Choroid plexus epithelial cell (primary cell): Measurements from ENCODE around the gene CTTNBP2.
"Not testable (repeated sequence)": the region's sequence is repeated elsewhere in the genome, so short reads cannot be mapped to it uniquely, and the experiment has no call there.

Source experiments
- DNase-seq: peaks from one replicate; pipeline ENCODE4 v3.0.0-alpha.2; 2010; ENCODE audit warnings: low read depth
- H3K4me3 ChIP-seq: 2 replicates; pipeline ENCODE4 v1.5.1; 2011; ENCODE audit warnings: low read depth, mild to moderate bottlenecking, control low read depth, low read length, moderate library complexity
- CTCF ChIP-seq: conservative IDR thresholded peaks from 2 replicates; pipeline ENCODE4 v1.5.1; 2011; ENCODE audit warnings: low read depth, mild to moderate bottlenecking, control low read depth, inconsistent platforms, low read length, moderate library complexity

Gene CTTNBP2

GRCh38 chr7:117717357-117717756 lies 155.9 kb downstream of the CTTNBP2 start:
- no peak for TF ChIP-seq CTCF
- H3K4me3 ChIP-seq, result no peak overlapping the region
- no peak for DNase-seq

DNA sequence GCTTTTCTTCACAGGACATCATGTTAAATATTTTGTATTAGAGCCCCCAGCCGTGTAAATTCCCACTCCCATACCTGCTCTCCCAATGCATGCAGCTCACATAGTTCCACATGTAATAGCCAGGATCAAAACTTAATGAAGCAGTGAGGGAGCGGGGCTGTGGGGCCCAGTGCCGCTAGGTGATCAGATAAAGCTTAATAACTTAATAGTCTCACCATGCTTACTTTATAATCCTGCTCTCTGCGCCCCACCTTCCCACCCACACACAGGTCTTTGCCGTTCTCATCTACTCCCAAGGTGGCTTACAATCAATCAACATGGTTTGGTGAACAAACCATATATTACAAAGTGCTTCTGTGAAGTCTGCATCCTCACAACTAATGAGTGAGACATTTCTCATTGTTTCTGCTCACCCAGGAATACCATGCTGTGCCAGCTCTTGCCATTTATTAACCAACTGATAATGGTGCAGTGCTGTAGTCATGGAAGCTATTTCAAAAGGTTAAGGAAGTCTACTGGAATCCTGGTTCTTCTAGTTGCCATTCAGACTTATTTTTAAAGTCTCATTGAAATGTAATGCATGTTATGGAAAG lies 156.4 kb downstream of the CTTNBP2 start:
- H3K4me3 ChIP-seq, result no peak overlapping the region
- DNase-seq, result no peak
- no peak for TF ChIP-seq CTCF

DNA sequence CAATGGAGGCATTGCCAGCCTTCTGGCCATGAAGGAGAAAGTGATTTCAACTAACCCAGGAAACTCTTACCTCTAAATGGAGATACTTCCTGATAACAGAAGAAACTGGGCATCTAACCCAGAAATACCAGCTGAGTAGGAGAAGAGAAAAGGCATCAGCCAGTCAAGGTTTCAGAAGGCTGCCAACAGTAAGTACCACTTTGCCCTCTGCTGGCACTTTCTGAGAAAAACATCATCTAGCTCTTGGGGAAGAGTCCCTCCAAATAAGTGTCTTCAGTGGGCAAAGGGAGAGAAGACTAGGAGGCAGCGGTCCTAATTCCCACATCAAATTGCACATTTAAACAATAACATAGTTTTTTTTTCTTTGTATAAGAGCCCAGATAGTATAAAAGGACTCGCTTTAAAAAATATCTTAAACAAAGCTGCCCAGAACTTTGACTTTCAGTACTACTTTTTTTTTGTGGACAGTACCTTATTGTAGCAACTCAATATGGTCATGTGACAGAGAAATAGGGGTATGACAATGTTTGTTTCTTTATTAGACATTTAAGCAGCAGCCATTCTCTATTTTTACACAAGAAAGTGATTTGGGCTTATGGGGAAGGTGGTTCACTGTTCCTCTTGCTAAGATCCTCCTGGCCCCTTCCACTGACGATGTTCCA lies 157.3 kb downstream of the CTTNBP2 start:
- H3K4me3 ChIP-seq, result no peak overlapping the region
- TF ChIP-seq CTCF, result peak; percentile 82
- peak; percentile 83 for DNase-seq

- no peak overlapping the region for H3K4me3 ChIP-seq
- no peak for DNase-seq
- TF ChIP-seq CTCF, result no peak
Measured at GRCh38 chr7:117711556-117711955, 161.7 kb downstream of the CTTNBP2 start.

DNA sequence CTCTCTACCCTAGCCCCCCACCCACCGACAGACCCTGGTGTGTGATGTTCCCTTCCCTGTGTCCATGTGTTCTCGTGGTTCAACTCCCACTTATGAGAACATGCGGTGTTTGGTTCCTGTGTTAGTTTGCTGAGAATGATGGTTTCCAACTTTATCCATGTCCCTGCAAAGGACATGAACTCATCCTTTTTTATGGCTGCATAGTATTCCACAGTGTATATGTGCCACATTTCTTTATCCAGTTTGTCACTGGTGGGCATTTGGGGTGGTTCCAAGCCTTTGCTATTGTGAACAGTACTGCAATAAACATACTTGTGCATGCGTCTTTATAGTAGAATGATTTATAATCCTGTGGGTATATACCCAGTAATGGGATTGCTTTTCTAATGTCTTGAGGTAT lies 165.1 kb downstream of the CTTNBP2 start:
- DNase-seq, H3K4me3 ChIP-seq: not testable (repeated sequence)

- TF ChIP-seq CTCF, result no peak
- no peak for DNase-seq
- no peak overlapping the region for H3K4me3 ChIP-seq
Measured at GRCh38 chr7:117707080-117707479, 166.2 kb downstream of the CTTNBP2 start.

- no peak for DNase-seq
- TF ChIP-seq CTCF, result no peak
- H3K4me3 ChIP-seq, result no peak overlapping the region
Measured at GRCh38 chr7:117706210-117706609, 167.0 kb downstream of the CTTNBP2 start.
